Middle frontal gyrus (tissue), 1 donor: ENCODE results near the gene GAB1.

Experiments used
- DNase-seq: peaks from one replicate; pipeline ENCODE4 v3.0.0-alpha.2; 2015; ENCODE audit warnings: low spot score; ENCODE audit errors: extremely low spot score

The GAB1 gene

DNA sequence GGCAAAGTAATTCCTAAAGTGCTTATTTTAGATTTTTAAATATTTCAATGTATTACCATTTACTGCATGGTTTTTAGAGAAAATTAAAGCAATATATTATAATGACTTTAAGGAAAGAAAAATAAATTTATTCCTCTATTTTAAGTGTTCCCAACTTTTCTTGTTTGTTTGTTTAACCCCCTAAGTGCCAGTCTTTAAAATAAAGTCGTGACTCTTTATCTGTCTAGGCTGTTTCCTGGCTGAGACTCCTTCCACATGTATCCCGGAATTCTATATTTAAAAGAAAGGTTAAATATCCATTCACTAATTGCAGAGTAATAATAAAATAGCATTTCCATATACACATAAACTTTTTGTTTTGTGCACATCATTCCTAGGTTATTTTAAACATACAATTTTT, 71.2 kb downstream of the GAB1 start:
- DNase-seq = no peak

GRCh38 chr4:143410015-143410414, 73.3 kb downstream of the GAB1 start:
- DNase-seq = no peak

DNA sequence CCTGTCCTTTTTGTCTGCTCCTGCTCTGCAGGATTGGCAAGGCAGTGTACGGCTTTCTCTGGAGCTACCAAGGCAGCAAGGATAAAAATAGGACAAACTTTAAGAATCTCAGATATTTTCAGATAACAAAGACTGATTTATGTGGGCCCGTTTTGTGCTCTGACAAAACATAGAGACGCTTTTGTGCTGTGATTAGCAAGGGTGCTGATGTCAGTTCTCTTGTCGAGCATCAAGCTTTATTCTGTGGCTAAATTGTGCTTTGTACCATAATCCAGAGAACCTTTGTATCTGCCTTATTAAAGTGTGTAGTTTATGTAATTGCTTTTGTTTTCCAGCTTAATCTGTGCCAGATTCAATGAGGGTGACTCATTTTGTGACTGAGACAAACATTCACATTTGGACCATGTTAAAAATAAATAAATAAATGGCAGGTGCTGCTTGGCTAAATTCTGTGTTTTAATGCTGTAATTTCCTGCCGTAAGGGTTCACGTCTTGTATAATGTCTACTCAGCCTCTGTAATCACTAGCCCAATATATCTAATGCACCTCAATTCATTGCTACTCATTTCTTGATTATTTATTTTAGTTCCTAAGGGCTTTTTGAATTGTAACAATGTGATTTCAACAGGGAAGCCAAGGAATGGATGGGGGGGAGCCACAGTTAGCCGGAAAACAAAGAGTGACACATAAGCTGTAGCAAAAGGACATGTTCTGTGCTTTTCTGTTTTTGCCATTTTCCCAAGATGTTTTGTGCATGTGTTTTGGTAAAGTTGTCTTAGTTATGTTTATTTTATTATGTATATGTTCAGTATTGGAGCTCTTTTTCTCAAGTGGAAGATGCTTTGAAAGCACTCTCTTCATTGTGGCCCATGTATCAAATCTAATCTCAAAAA, 75.1 kb downstream of the GAB1 start:
- peak; percentile 86 for DNase-seq

DNA sequence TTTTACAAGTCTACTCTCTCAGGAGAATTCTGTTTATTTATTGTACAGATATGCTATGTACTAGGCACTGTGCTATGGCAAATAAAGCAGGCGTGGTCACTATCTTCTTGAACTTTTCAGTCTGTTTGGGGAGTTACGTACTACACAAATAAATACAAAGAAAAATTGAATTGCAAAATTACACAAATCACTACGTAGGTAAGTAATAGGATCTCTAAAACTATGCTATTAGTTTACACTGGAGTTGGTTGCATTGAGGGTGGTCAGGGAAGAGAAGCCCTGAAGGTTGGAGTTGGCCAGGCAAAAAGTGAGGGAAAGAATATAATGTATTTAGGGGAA, 75.7 kb downstream of the GAB1 start:
- no peak for DNase-seq

DNA sequence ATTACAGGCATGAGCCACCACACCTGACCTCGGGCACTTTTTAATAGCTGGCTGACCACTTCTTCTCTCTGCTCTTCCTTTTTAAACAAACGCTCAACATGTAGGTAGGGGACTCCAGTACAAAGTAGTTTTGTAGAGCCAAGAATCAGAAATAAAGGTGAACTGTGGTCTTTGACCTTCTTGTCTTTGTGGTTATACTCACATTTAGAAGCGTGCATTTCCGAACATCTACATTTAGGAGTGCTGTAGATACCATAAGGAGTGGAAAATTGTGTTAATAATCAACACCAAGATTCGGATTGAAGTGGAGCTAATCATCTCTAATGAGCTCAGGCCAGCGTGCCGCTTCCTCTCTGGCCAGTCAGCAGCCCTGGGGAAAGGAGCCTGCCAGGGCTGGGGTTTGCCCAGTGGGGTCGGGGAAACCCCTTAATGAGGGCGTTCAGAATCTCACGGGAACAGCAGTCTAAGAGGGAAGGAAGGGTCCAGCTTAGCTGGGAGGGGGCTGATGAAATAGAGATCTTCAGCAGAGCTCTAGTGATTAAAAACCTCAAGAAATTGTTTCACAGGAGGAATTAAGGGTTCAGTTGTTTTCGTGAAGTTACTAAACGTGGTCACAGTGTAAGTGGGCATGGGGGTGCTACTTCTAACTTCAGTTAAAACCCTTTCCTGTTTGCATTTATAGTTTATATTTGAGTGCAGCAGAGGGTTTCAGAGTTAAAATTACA, 81.2 kb downstream of the GAB1 start:
- no peak for DNase-seq

DNA sequence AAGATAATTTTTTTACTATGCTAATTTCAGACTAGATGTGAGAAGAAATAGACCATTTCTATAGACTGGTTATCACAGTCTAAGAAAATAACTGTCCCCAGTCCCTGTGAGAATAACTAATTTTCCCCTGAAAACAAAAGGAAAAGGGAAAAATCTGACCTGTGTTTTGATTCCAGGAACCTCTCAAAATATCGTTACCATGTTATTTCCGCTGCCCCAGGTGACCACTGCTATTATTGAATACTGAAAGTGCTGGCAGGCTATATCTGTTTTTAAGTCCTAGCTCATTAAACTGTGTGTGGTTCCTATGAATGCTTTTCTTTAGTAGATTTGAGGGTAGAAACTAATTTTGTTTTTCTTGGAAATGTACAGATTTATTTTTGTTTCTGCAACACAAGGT, 83.6 kb downstream of the GAB1 start:
- no peak for DNase-seq

GRCh38 chr4:143421609-143422008, 84.9 kb downstream of the GAB1 start:
- DNase-seq = no peak

GRCh38 chr4:143424276-143424675, 87.6 kb downstream of the GAB1 start:
- no peak for DNase-seq

DNA sequence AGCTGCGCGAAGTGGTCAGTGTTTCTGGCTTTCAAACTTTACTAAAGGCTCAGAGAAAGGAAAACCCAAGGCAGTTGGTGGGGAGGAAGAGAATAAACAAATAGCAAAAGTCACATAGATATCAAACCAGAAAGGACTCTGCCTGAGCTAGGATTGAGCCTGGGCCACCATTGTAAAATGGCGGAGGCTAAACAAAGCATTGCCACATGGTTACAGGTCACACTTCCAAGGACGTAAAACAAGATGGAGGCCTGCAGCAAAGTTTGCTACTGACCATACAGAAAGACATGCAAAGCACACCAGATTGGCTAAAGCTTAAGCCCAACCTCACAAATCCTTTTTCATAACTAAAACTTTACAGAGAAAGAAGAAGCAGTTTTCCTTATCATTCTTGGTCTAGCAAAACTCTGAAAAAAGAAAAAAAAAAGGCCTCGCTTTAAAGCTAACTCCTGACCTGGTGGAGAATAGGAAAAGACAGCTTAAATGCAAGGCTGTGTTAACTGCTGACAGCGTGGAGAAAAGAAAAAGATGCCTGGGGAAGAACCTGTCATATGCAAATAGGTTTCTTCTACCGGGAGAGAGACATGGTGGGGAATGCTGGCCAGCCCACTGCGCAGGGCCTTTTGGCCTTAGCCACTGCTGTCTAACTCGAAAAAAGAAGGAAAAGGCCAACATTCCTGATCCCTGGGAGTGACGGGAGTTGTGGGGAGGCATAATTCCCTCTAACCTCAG, 95.0 kb downstream of the GAB1 start:
- no peak for DNase-seq

GRCh38 chr4:143432258-143432591, 95.5 kb downstream of the GAB1 start:
- DNase-seq = no peak

DNA sequence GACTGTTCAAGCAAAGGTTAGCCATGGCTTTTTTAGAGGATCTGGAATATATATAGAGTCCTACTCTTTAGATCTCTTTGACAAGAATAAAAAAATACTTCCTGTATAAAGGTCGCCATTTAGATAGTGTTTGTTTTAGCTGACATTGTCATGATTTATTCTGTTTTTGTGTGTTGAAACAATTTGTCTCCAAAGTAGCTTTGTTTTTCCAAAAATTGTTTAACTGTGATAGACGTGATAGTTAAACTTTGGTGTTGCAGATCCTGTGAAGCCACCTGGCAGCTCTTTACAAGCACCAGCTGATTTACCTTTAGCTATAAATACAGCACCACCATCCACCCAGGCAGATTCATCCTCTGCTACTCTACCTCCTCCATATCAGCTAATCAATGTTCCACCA, 96.6 kb downstream of the GAB1 start:
- DNase-seq = no peak

DNA sequence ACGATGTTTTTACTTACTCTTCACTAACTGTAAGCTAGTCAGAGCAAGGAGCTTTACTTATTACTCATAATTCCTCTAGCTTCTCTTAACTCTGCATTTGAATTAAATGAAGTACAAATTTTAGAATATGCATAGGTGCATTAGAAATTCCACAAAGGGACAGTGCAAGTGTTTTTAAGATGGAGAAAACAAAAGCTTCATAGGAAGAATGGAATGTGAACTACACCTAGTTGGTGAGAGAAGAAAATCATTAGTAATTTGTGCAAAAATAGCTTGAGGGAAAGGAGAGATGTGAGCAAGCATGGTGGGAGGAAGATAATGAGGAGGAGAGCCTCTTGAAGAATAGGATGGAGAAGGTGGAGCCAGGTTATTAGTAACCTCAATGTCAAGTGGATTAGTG, 99.3 kb downstream of the GAB1 start:
- DNase-seq = no peak

- DNase-seq = no peak
These were observed 100.8 kb downstream of the GAB1 start for GRCh38 chr4:143437476-143437875.

GRCh38 chr4:143437937-143438336, 101.3 kb downstream of the GAB1 start:
- no peak for DNase-seq

DNA sequence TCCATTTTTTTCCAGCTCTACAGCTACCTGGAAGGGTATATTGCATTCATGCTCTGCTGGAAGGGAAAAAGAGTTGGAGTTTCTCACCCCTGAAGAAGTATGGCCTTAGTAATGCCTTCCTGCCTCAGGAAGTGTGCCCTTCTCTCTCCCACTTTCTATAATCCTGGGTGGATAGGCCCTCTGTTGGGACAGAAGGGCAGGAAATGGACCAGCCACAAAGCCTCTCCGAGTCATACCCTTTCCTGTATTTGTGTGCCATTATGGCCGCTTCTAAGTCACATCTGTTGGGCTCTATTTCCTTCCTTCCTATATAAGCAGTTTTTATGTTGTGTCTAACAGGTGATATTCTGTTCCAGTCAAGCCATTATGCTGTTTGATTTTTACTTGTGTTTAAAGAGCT, 102.0 kb downstream of the GAB1 start:
- DNase-seq = no peak

DNA sequence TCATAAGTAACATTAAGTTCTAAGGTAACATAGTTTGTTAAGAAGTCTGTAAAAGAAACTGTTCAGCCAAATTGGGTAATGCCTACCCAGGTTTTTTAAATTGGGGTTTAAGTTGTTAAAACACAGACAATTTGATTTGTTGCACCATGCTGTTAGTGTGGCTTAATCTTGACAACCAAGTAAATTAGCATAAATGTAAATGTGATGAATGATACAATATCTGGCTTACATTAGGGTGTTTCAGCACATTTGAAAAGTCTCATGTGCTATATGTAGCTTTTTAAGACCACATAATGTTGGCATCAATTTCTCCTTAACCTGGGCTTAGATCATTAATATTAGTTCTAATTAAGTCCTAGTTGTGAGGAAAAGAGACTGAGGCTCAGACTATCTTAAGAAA, 104.4 kb downstream of the GAB1 start:
- no peak for DNase-seq

DNA sequence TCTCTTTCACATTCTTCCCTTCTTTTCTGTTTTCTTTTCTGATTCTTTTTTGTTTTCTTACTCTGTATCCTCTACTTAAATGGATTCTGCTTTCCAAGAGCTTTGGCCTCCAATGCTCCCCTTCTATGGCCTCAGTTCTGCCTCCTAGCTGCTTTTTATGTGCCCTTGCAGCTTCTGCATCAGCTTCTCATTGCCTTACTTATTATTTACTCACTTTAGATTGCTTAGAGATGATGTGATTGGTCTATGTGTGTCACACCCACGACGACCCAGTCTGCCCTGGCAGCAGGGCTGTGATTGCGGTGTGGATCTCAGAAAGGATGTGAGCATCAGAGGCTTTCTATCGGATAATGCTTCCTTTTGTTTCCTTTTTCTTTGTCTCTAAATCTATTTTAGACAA, 105.0 kb downstream of the GAB1 start:
- DNase-seq = no peak

GRCh38 chr4:143443728-143444127, 107.1 kb downstream of the GAB1 start:
- no peak for DNase-seq

GRCh38 chr4:143451186-143451585, 114.5 kb downstream of the GAB1 start:
- no peak for DNase-seq

GRCh38 chr4:143455211-143455610, 118.5 kb downstream of the GAB1 start:
- no peak for DNase-seq

DNA sequence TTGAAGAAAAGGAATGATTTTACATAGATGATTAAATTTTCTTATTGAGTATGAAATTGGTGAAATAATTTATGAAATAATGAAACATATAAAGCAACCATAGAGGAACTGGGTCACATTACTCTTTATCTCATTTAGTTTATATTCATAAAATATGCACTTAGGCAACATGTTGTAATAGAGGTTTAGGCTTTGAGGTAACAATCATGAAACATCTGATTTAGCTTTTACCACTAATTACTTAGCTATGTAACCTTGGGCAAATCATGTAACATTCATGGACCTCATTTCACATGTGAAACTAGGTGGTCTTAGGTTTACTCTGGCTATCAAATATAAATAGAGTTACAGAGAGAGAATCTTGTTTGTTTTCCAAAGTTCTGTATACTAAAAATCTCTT, 122.3 kb downstream of the GAB1 start:
- DNase-seq = no peak

- no peak for DNase-seq
These were observed 136.9 kb downstream of the GAB1 start for GRCh38 chr4:143473334-143474126.
